Activated CD8-positive, alpha-beta T cell treated with anti-CD3 and anti-CD28 coated beads, Interleukin-2, amount 10 ng/mL, durations not matched to agents 7 days and 5 days (primary cell): ENCODE results near the gene ARID1B. TPM values are rescaled to one million over a fixed set of nuclear protein-coding genes. Genes with fewer than 3 reads are reported as not detected.

Experiments
- ATAC-seq: fragments of 150-1000 bp; cut with Tn5 transposase; one replicate; pipeline ENCODE4 v1.10.0; 2021; ENCODE audit warnings: moderate library complexity
- CTCF ChIA-PET: fragments of 350-600 bp; sonication (Branson Sonifier 250); formaldehyde crosslinking; loops from one replicate; lab custom pipeline; 2021; ENCODE audit warnings: antibody characterized with exemption; lab: Charles Lee
- POLR2A ChIA-PET: fragments of 350-600 bp; sonication (Branson Sonifier 250); formaldehyde crosslinking; loops from one replicate; lab custom pipeline; 2021; ENCODE audit warnings: antibody characterized with exemption; lab: Charles Lee
- DNase-seq: peaks from one replicate; pipeline ENCODE4 v3.0.0-alpha.2; 2020
- H3K27ac Mint-ChIP-seq: one replicate; pipeline ENCODE4 v1.8.0; 2021; ENCODE audit warnings: mild to moderate bottlenecking, mixed read lengths
- H3K27me3 Mint-ChIP-seq: one replicate; pipeline ENCODE4 v1.8.0; 2021; ENCODE audit warnings: low read depth, mixed read lengths
- H3K36me3 Mint-ChIP-seq: one replicate; pipeline ENCODE4 v1.8.0; 2021; ENCODE audit warnings: low read depth, mixed read lengths
- H3K4me1 Mint-ChIP-seq: one replicate; pipeline ENCODE4 v1.8.0; 2021; ENCODE audit warnings: low read depth, mixed read lengths
- H3K4me3 Mint-ChIP-seq: one replicate; pipeline ENCODE4 v1.8.0; 2021; ENCODE audit warnings: mild to moderate bottlenecking, mixed read lengths
- H3K9me3 Mint-ChIP-seq: one replicate; pipeline ENCODE4 v1.8.0; 2022; ENCODE audit warnings: mixed read lengths; ENCODE audit not compliant: insufficient read depth
- total RNA-seq, 2 experiments: library from RNA; stranded (reverse); gene quantifications; one replicate each; pipeline ENCODE4 v1.2.3, GENCODE V29; 2021

The ARID1B gene
- total RNA-seq, 2 experiments from 2014 or later = 60.9 to 62.4 TPM

DNA sequence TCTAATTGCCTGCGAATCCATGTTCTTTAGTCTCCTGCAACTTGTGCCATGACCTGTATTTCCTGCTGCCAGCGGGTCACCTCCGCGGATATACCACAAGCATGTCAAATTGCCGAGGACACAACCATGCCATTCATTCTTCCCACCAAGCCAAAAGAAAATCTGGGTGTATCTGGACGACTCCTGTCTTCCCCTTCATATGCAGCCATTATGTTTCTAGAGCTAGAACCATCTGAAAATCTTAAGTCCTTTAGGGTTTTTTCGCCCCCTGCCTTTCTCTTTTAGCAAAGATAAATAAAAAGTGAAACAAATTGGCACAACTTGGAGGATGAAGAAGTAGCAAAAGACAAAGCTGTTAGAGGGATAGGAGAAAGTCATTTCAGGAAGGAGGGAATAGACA, 242.6 kb downstream of the ARID1B start:
- Mint-ChIP-seq H3K9me3 (no peaks in the 10 kb centered on the region), H3K27me3 (no peaks in the 10 kb centered on the region), H3K27ac (peak overlapping the region; percentile 86), H3K36me3 (no peaks in the 10 kb centered on the region), H3K4me1 (peaks cover 37% of the 10 kb centered on the region), H3K4me3 (peak overlapping the region; percentile 71)
- no peak for DNase-seq
- no peak for ATAC-seq
- CTCF ChIA-PET = interaction anchor here (0.6 to 2.6 kb wide), 6 partner anchors 15 to 596 kb away, joined by 3 to 6 read pairs (median 4); no protein-coding TSS in a partner anchor
- POLR2A ChIA-PET = interaction anchor here (1.0 to 2.7 kb wide), 8 partner anchors 10 to 304 kb away, joined by 4 to 17 read pairs (median 6); partner anchors contain the start of gene TMEM242

- Mint-ChIP-seq H3K36me3 (peaks cover 2% of the 10 kb centered on the region), H3K9me3 (no peaks in the 10 kb centered on the region), H3K27ac (peak overlapping the region; percentile 99), H3K4me1 (peaks cover 37% of the 10 kb centered on the region), H3K4me3 (peak overlapping the region; percentile 93), H3K27me3 (no peaks in the 10 kb centered on the region)
- DNase-seq (no peak), ATAC-seq (no peak)
- CTCF ChIA-PET = interaction anchor here (0.6 to 2.6 kb wide), 6 partner anchors 14 to 596 kb away, joined by 3 to 6 read pairs (median 4); no protein-coding TSS in a partner anchor
- POLR2A ChIA-PET = interaction anchor here (0.7 to 2.7 kb wide), 15 partner anchors 9 to 1705 kb away, joined by 3 to 17 read pairs (median 5); partner anchors contain the start of gene TMEM242
Observed at GRCh38 chr6:157020398-157020797, 243.2 kb downstream of the ARID1B start.

DNA sequence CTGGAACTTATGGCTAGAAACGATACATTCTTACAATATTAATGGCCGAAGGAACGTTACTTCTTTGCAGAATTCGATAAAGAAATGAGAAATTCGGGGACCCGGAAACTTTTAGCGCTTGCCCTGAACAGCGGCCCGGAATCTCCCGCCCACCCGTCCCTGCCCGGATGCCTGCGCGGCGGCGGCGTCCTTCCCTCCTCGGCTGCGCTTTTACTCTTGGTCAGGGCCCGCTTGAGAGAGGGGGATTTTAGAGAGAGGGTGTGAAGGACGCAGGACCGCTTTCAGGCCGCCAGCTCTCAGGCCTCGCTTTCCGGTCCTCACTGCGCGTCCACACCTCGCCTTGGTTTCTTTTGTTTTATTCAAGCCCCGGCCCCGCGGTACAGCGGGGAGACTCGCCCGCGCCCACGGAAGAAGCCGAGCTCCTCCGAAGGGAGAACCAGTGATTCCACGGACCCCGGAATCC, 243.7 kb downstream of the ARID1B start:
- Mint-ChIP-seq H3K4me1 (peaks cover 37% of the 10 kb centered on the region), H3K36me3 (peaks cover 2% of the 10 kb centered on the region), H3K4me3 (peak overlapping the region; percentile 93), H3K27ac (peak overlapping the region; percentile 99), H3K27me3 (no peaks in the 10 kb centered on the region), H3K9me3 (no peaks in the 10 kb centered on the region)
- POLR2A ChIA-PET = interaction anchor here (0.7 to 2.7 kb wide), 17 partner anchors 10 to 1706 kb away, joined by 3 to 17 read pairs (median 4); partner anchors contain the start of genes ARID1B and TMEM242
- CTCF ChIA-PET = interaction anchor here (1.0 to 2.6 kb wide), 2 partner anchors 14 to 241 kb away, joined by 5 to 6 read pairs; no protein-coding TSS in a partner anchor
- DNase-seq (peak; percentile 73), ATAC-seq (peak; percentile 41)

DNA sequence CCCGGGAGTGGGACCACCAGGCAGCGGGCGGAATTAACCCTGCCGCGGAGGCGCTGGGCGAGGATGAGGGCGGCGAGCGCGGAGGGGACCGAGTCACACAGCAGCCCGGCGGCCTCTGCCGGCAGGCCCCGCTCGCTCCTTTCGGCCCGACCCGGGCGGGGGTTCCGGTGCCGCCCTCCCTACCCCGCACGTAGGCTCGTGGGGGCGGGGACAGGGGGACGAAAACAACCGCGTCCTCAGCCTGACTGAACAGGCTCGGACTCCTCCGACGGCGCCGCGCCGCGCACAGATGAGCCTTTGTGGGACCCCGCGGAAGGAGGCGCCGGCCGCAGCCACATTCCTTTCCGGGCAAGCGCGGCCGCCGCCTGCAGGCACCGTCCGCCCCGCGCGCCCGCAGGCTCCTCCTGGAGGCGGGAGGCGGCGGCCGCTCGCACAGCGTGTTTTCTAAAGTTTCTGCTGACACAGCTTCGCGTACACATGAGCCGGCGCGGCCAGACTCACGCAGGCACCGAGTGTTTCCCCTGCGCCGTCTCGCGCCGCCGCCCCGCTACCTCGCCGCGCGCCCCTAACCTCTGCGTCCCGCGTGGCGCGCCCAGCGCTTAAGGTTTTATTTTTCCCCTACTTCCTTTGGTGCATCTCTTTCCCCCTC, 244.3 kb downstream of the ARID1B start:
- Mint-ChIP-seq H3K27me3 (no peaks in the 10 kb centered on the region), H3K36me3 (peaks cover 4% of the 10 kb centered on the region), H3K27ac (peak overlapping the region; percentile 99), H3K4me3 (peak overlapping the region; percentile 93), H3K9me3 (no peaks in the 10 kb centered on the region), H3K4me1 (peaks cover 37% of the 10 kb centered on the region)
- DNase-seq (peak; percentile 91), ATAC-seq (peak; percentile 87)
- CTCF ChIA-PET = interaction anchor here (0.9 to 1.5 kb wide), 4 partner anchors 12 to 245 kb away, joined by 3 to 5 read pairs (median 4); no protein-coding TSS in a partner anchor
- POLR2A ChIA-PET = interaction anchor here (0.7 to 2.7 kb wide), 14 partner anchors 10 to 1706 kb away, joined by 3 to 17 read pairs (median 4); partner anchors contain the start of gene ARID1B

DNA sequence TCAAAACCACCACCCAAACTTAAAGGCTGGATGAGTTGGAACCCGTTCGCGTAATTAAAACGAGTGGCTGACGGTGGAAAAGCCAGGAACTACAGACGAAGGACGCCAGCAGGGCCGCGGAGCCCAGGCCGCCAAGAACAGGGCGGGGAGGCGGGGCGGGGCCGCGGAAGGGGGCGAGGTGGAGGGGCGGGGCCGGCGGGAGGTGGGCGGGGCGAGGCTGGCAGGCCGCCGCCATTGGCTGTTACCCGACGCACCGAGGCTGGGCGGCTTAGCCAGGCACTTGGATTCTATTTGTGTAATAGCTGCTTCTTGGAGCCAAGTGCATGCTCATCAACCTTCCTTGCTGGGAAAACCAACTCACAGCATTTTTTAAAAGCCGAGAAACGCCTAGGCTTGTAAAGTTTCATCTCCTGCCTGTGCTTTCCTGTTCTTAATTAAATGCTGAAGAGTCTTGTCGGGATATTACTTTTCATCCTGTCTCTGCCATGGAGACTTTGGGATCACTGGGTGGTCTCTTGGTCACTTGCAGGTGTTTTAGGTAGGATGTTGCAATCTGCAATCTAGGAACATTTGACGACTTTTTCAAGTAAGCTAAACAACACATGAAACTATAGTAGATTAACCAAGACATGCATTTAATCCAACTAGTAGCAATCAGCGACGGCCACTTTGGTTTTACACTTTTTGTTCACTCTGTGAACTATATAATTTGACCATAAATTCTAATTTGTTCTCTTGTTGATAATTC, 245.0 kb downstream of the ARID1B start:
- ChIA-PET CTCF (interaction anchor here (0.9 to 1.5 kb wide), 3 partner anchors 11 to 246 kb away, joined by 3 to 5 read pairs (median 4); no protein-coding TSS in a partner anchor), POLR2A (interaction anchor here (0.6 to 2.7 kb wide), 6 partner anchors 29 to 335 kb away, joined by 3 to 13 read pairs (median 4); partner anchors contain the start of gene ARID1B)
- peak overlapping the region; percentile 99 for H3K27ac Mint-ChIP-seq
- peak overlapping the region; percentile 93 for H3K4me3 Mint-ChIP-seq
- no peaks in the 10 kb centered on the region for H3K9me3 Mint-ChIP-seq
- DNase-seq (peak; percentile 84), ATAC-seq (peak; percentile 71)
- peaks cover 4% of the 10 kb centered on the region for H3K36me3 Mint-ChIP-seq
- H3K4me1 Mint-ChIP-seq = peaks cover 37% of the 10 kb centered on the region
- H3K27me3 Mint-ChIP-seq = no peaks in the 10 kb centered on the region

DNA sequence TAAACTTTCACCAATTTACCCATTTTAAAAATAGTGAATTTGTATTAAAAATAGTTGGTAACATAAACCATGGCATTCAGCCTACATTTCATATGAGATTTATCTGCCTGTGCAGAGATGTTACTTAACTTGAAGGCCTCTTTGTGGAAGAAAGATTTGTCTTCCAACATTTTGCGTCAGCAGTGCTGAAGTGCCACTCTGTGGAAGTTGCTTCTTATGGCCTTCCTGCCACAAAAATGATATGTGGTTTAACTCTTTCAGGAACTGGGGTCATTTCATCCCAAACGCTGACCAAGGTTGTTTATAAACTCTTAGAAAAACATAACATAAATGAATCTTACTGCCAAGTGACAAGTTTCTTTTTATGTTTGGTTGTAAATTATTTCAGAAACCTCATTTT, 246.8 kb downstream of the ARID1B start:
- Mint-ChIP-seq H3K27me3 (no peaks in the 10 kb centered on the region), H3K4me1 (peaks cover 27% of the 10 kb centered on the region), H3K9me3 (no peaks in the 10 kb centered on the region), H3K27ac (no peak overlapping the region), H3K4me3 (no peak overlapping the region), H3K36me3 (peaks cover 4% of the 10 kb centered on the region)
- no peak for DNase-seq
- ATAC-seq = no peak
- ChIA-PET POLR2A (no interaction called here), CTCF (interaction anchor here (1.0 kb wide), 1 partner anchor 10 kb away, joined by 3 read pairs; no protein-coding TSS in a partner anchor)

DNA sequence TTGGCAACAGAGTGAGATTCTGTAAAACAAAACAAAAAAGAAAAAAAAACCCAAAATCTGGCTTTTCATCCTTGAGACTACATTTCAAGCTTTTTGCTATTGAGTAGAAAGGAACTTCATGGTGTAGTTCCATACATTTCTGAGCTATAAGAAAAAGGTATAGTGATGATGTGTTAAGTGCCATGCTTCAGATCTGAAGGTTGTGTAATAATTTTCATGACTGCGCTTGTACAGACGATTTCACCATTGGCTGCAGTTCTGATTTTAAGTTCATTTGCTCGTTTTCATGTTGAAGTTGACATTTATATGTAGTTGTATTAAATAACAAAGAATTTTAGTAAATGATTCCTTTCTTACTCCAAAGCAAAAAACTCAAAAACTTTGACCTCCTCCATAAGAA, 247.6 kb downstream of the ARID1B start:
- no peak overlapping the region for H3K4me3 Mint-ChIP-seq
- peaks cover 4% of the 10 kb centered on the region for H3K36me3 Mint-ChIP-seq
- peaks cover 19% of the 10 kb centered on the region for H3K4me1 Mint-ChIP-seq
- ATAC-seq (no peak), DNase-seq (no peak)
- no peak overlapping the region for H3K27ac Mint-ChIP-seq
- no peaks in the 10 kb centered on the region for H3K27me3 Mint-ChIP-seq
- no peaks in the 10 kb centered on the region for H3K9me3 Mint-ChIP-seq
- POLR2A ChIA-PET = interaction anchor here (0.6 kb wide), 1 partner anchor 298 kb away, joined by 4 read pairs; no protein-coding TSS in a partner anchor
- CTCF ChIA-PET = interaction anchor here (0.7 to 1.0 kb wide), 3 partner anchors 10 to 187 kb away, joined by 3 to 4 read pairs (median 3); no protein-coding TSS in a partner anchor

GRCh38 chr6:157025437-157025836, 248.3 kb downstream of the ARID1B start:
- Mint-ChIP-seq H3K27ac (no peak overlapping the region), H3K36me3 (peaks cover 6% of the 10 kb centered on the region), H3K4me1 (peaks cover 18% of the 10 kb centered on the region), H3K27me3 (no peaks in the 10 kb centered on the region), H3K4me3 (no peak overlapping the region), H3K9me3 (no peaks in the 10 kb centered on the region)
- ChIA-PET CTCF (no interaction called here), POLR2A (no interaction called here)
- ATAC-seq = no peak
- DNase-seq = no peak

DNA sequence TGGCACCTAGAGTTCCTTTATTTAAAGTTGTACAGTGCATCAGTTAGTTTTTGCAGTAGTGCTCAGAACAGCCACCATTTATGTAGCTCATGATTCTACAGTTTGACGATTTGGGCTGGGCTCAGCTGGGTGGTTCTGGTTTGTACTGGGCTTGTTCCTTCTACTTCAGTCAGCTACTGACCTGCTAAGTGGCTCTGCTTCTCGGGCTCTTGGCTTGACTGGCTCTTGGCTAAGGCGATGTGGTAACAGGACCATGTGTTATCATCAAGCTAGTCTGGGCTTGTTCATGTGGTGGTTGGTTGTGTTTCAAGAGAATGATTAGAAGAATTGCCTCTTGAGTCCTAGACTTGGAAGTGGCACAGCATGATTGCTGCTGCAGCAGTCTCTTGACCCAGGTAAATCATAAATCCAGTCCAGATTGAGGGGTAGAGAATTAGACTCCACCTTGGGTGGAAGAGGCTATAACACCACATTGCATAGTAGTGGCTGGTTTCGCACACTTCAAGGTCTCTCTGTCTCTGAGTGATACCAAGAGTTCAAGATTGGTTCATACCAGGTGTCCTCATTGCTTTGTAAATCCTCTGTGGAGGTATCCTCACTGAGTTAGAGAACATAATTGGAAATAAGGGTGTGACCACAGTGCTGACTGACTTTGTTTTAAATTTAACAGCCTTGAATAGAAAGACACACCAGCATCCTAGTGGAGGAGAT, 253.0 kb downstream of the ARID1B start:
- Mint-ChIP-seq H3K4me3 (no peak overlapping the region), H3K9me3 (no peaks in the 10 kb centered on the region), H3K27ac (no peak overlapping the region), H3K36me3 (peaks cover 4% of the 10 kb centered on the region), H3K4me1 (peaks cover 18% of the 10 kb centered on the region), H3K27me3 (no peaks in the 10 kb centered on the region)
- ATAC-seq (no peak), DNase-seq (no peak)
- POLR2A ChIA-PET = interaction anchor here (0.6 kb wide), 1 partner anchor 174 kb away, joined by 3 read pairs; no protein-coding TSS in a partner anchor
- CTCF ChIA-PET = no interaction called here

GRCh38 chr6:157030755-157031154, 253.6 kb downstream of the ARID1B start:
- ATAC-seq (no peak), DNase-seq (no peak)
- Mint-ChIP-seq H3K36me3 (peaks cover 4% of the 10 kb centered on the region), H3K9me3 (no peaks in the 10 kb centered on the region), H3K4me3 (no peak overlapping the region), H3K4me1 (peaks cover 18% of the 10 kb centered on the region), H3K27me3 (no peaks in the 10 kb centered on the region), H3K27ac (no peak overlapping the region)
- ChIA-PET CTCF (no interaction called here), POLR2A (no interaction called here)
